ENCODE results near the gene RERG. TPM values are rescaled to one million over a fixed set of nuclear protein-coding genes. Genes with fewer than 3 reads are reported as not detected.

The RERG gene
- total and polyA plus RNA-seq, 2 experiments from 2014 or later: 1.1 to 1.5 TPM

DNA sequence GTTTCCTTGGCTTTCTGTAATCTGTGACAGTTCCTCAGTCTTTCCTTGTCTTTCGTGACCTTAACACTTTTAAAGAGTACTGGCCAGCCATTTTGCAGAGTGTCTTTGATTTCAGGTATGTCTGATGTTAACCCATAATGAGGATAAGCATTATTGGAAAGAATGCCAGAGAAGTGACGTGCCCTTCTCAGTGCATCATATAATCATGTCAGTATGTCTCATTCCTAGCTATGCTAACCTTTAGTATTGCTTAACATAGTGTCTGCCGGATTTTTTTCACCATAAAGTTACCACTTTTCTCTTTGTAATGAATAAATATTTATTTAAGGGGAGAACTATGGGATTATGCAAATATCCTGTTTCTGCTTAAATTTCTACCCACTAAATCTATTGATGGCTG is 28.5 kb downstream of the RERG start (continued):
- TF ChIP-seq, protein P1, sequence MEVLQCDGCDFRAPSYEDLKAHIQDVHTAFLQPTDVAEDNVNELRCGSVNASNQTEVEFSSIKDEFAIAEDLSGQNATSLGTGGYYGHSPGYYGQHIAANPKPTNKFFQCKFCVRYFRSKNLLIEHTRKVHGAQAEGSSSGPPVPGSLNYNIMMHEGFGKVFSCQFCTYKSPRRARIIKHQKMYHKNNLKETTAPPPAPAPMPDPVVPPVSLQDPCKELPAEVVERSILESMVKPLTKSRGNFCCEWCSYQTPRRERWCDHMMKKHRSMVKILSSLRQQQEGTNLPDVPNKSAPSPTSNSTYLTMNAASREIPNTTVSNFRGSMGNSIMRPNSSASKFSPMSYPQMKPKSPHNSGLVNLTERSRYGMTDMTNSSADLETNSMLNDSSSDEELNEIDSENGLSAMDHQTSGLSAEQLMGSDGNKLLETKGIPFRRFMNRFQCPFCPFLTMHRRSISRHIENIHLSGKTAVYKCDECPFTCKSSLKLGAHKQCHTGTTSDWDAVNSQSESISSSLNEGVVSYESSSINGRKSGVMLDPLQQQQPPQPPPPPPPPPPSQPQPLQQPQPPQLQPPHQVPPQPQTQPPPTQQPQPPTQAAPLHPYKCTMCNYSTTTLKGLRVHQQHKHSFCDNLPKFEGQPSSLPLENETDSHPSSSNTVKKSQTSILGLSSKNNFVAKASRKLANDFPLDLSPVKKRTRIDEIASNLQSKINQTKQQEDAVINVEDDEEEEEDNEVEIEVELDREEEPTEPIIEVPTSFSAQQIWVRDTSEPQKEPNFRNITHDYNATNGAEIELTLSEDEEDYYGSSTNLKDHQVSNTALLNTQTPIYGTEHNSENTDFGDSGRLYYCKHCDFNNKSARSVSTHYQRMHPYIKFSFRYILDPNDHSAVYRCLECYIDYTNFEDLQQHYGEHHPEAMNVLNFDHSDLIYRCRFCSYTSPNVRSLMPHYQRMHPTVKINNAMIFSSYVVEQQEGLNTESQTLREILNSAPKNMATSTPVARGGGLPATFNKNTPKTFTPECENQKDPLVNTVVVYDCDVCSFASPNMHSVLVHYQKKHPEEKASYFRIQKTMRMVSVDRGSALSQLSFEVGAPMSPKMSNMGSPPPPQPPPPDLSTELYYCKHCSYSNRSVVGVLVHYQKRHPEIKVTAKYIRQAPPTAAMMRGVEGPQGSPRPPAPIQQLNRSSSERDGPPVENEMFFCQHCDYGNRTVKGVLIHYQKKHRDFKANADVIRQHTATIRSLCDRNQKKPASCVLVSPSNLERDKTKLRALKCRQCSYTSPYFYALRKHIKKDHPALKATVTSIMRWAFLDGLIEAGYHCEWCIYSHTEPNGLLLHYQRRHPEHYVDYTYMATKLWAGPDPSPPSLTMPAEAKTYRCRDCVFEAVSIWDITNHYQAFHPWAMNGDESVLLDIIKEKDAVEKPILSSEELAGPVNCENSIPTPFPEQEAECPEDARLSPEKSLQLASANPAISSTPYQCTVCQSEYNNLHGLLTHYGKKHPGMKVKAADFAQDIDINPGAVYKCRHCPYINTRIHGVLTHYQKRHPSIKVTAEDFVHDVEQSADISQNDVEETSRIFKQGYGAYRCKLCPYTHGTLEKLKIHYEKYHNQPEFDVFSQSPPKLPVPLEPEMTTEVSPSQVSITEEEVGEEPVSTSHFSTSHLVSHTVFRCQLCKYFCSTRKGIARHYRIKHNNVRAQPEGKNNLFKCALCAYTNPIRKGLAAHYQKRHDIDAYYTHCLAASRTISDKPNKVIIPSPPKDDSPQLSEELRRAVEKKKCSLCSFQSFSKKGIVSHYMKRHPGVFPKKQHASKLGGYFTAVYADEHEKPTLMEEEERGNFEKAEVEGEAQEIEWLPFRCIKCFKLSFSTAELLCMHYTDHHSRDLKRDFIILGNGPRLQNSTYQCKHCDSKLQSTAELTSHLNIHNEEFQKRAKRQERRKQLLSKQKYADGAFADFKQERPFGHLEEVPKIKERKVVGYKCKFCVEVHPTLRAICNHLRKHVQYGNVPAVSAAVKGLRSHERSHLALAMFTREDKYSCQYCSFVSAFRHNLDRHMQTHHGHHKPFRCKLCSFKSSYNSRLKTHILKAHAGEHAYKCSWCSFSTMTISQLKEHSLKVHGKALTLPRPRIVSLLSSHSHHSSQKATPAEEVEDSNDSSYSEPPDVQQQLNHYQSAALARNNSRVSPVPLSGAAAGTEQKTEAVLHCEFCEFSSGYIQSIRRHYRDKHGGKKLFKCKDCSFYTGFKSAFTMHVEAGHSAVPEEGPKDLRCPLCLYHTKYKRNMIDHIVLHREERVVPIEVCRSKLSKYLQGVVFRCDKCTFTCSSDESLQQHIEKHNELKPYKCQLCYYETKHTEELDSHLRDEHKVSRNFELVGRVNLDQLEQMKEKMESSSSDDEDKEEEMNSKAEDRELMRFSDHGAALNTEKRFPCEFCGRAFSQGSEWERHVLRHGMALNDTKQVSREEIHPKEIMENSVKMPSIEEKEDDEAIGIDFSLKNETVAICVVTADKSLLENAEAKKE (CRISPR knock-in tag; IDR thresholded peaks at IDR 0.05): no peak
- TF ChIP-seq CREB1 (CRISPR knock-in tag; IDR thresholded peaks at IDR 0.05; ENCODE audit: low read depth) (no peak), POLR2AphosphoS5 (IDR thresholded peaks at IDR 0.05; ENCODE audit: low read depth) (no peak), NANOG (IDR thresholded peaks at IDR 0.05; ENCODE audit: borderline replicate concordance) (no peak), STAT1 (IDR thresholded peaks at IDR 0.05; ENCODE audit: unreplicated experiment) (no peak), EZH2 (IDR thresholded peaks at IDR 0.05; ENCODE audit: low read depth, unreplicated experiment) (no peak)
- TF ChIP-seq, protein P2, sequence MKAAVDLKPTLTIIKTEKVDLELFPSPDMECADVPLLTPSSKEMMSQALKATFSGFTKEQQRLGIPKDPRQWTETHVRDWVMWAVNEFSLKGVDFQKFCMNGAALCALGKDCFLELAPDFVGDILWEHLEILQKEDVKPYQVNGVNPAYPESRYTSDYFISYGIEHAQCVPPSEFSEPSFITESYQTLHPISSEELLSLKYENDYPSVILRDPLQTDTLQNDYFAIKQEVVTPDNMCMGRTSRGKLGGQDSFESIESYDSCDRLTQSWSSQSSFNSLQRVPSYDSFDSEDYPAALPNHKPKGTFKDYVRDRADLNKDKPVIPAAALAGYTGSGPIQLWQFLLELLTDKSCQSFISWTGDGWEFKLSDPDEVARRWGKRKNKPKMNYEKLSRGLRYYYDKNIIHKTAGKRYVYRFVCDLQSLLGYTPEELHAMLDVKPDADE (IDR thresholded peaks at IDR 0.05): no peak

DNA sequence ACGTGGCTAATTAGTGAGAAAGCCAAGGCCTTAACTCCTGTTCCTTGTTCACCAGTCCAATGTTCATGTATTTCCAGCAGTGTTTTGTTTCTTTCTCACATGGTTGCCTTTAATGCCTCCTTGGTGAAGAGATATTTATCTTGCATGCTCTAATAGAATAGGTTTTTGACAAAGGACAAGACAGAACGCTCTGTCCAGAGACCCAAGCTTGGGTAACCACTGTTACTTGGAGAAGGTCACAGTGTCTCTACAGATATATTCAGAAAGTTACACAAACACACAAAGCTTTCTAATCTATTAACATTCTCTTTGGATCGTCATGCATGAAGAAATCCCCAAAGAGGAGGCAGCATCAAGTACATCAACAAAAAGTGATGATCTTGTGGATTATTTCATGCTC is 33.1 kb downstream of the RERG start:
- TF ChIP-seq POLR2AphosphoS5 (IDR thresholded peaks at IDR 0.05; ENCODE audit: low read depth): no peak
- Mint-ChIP-seq H3K4me1 (no peaks in the 10 kb centered on the region), H3K9me3 (no peaks in the 10 kb centered on the region; the same call in 2 of the 3 replicates), H3K36me3 (ENCODE audit: low read depth) (no peaks in the 10 kb centered on the region), H3K27me3 (ENCODE audit: insufficient read depth, low read depth, poor library complexity) (no peaks in the 10 kb centered on the region), H3K27ac (no peak overlapping the region), H3K4me3 (no peak overlapping the region)
- Histone ChIP-seq H2AFZ (no peak overlapping the region), H3K27me3 (ENCODE audit: insufficient read depth) (no peaks in the 10 kb centered on the region), H3K9me2 (ENCODE audit: insufficient read depth) (no peaks in the 10 kb centered on the region), H3K4me2 (no peak overlapping the region), H3K79me2 (replicated peaks; ENCODE audit: insufficient read depth) (no peaks in the 10 kb centered on the region), H3K4me3 (no peak overlapping the region), H3F3A (replicated peaks; ENCODE audit: low read depth) (no peaks in the 10 kb centered on the region), H3K27ac (ENCODE audit: low read depth) (no peak overlapping the region), H4K20me1 (replicated peaks; ENCODE audit: insufficient read depth) (no peaks in the 10 kb centered on the region; the same call in 1 of the 2 replicates), H3K36me3 (ENCODE audit: insufficient read depth) (no peaks in the 10 kb centered on the region), H3K4me1 (ENCODE audit: insufficient read depth) (no peaks in the 10 kb centered on the region)
- DNase-seq (ENCODE audit: low spot score) (no peak), ATAC-seq (no peak)
